CD14-positive monocyte (primary cell): Measurements from ENCODE around the gene BEST2. TPM values are rescaled to one million over a fixed set of nuclear protein-coding genes. Genes with fewer than 3 reads are reported as not detected.

Source experiments
- DNase-seq, 3 donors: peaks; one replicate each; pipeline ENCODE4 v3.0.0-alpha.2; 2011 to 2022
- H2AFZ ChIP-seq: 2 replicates; pipeline ENCODE4 v1.6.0; 2012; ENCODE audit warnings: mild to moderate bottlenecking, low read depth, low read length, inconsistent platforms; ENCODE audit not compliant: insufficient read depth, poor library complexity, severe bottlenecking
- H3K27ac ChIP-seq, 2 donors: 1 replicate in 1 of 2; 2 replicates in 1 of 2; pipeline ENCODE4 v1.5.1; 2012 to 2013; ENCODE audit warnings: low read length in 2 of 2, control low read depth in 1 of 2, inconsistent platforms in 1 of 2, low read depth in 1 of 2, mild to moderate bottlenecking in 1 of 2
- H3K27me3 ChIP-seq, 2 donors: one replicate each; pipeline versions ENCODE4 v1.6.0 to v1.6.1; 2011 to 2013; ENCODE audit warnings: low read length in 2 of 2; ENCODE audit not compliant: control insufficient read depth in 2 of 2, insufficient read depth in 2 of 2
- H3K36me3 ChIP-seq, 2 donors: replicated peaks in 1 of 2; 1 replicate in 1 of 2; 2 replicates in 1 of 2; pipeline versions ENCODE4 v1.5.1 to v1.6.1; 2012 to 2013; ENCODE audit warnings: low read length in 2 of 2, control low read depth in 1 of 2, inconsistent platforms in 1 of 2, mild to moderate bottlenecking in 1 of 2; ENCODE audit not compliant: insufficient read depth in 2 of 2, control insufficient read depth in 1 of 2
- H3K4me1 ChIP-seq, 2 donors: 1 replicate in 1 of 2; 2 replicates in 1 of 2; pipeline versions ENCODE4 v1.5.1 to v1.6.1; 2012 to 2013; ENCODE audit warnings: low read length in 2 of 2, control low read depth in 1 of 2, inconsistent platforms in 1 of 2, mild to moderate bottlenecking in 1 of 2, moderate library complexity in 1 of 2; ENCODE audit not compliant: insufficient read depth in 2 of 2, control insufficient read depth in 1 of 2
- H3K4me2 ChIP-seq: replicated peaks from 2 replicates; pipeline ENCODE3; 2012; ENCODE audit warnings: low read length, moderate library complexity, mild to moderate bottlenecking; ENCODE audit not compliant: poor library complexity, severe bottlenecking; ENCODE audit errors: extremely low read depth
- H3K4me3 ChIP-seq, 3 experiments: fragments of 200-600 bp in 1 of 3; sonication (generic) in 1 of 3; replicated peaks in 1 of 3; 1 replicate in 2 of 3; 2 replicates in 1 of 3; pipeline ENCODE4 v1.5.1; 2011 to 2013; ENCODE audit warnings: low read length in 3 of 3, mild to moderate bottlenecking in 3 of 3, control low read depth in 2 of 3, low read depth in 2 of 3, inconsistent platforms in 1 of 3, moderate library complexity in 1 of 3
- H3K79me2 ChIP-seq: 2 replicates; pipeline ENCODE4 v1.6.0; 2012; ENCODE audit warnings: mild to moderate bottlenecking, control low read depth, inconsistent platforms, low read length, moderate library complexity; ENCODE audit not compliant: insufficient read depth
- H3K9ac ChIP-seq: 2 replicates; pipeline ENCODE4 v1.6.0; 2017; ENCODE audit warnings: low read length, mild to moderate bottlenecking; ENCODE audit not compliant: insufficient read depth, poor library complexity, severe bottlenecking
- H3K9me3 ChIP-seq, 2 donors: replicated peaks in 1 of 2; 1 replicate in 1 of 2; 2 replicates in 1 of 2; pipeline versions ENCODE4 v1.5.1 to v1.6.1; 2012 to 2013; ENCODE audit warnings: low read length in 2 of 2, control low read depth in 1 of 2; ENCODE audit not compliant: control insufficient read depth in 1 of 2, insufficient read depth in 1 of 2
- H4K20me1 ChIP-seq: 2 replicates; pipeline ENCODE4 v1.6.0; 2012; ENCODE audit warnings: mild to moderate bottlenecking, low read length, control low read depth, moderate library complexity; ENCODE audit not compliant: insufficient read depth
- H3K27ac Mint-ChIP-seq, 7 donors: one replicate each; pipeline ENCODE4 v1.8.0; 2020; ENCODE audit warnings: mild to moderate bottlenecking in 7 of 7, mixed read lengths in 7 of 7, moderate library complexity in 6 of 7, inconsistent platforms in 2 of 7
- H3K27me3 Mint-ChIP-seq, 3 donors: one replicate each; pipeline ENCODE4 v1.8.0; 2021 to 2022; ENCODE audit warnings: low read depth in 3 of 3, mild to moderate bottlenecking in 3 of 3, mixed read lengths in 3 of 3, moderate library complexity in 3 of 3, inconsistent platforms in 1 of 3
- H3K36me3 Mint-ChIP-seq, 2 donors: one replicate each; pipeline ENCODE4 v1.8.0; 2020; ENCODE audit warnings: mixed read lengths in 2 of 2, inconsistent platforms in 1 of 2, mild to moderate bottlenecking in 1 of 2
- H3K4me1 Mint-ChIP-seq: one replicate; pipeline ENCODE4 v1.8.0; 2020; ENCODE audit warnings: mild to moderate bottlenecking, mixed read lengths
- H3K4me3 Mint-ChIP-seq, 2 donors: one replicate each; pipeline ENCODE4 v1.8.0; 2020; ENCODE audit warnings: mild to moderate bottlenecking in 2 of 2, mixed read lengths in 2 of 2, moderate library complexity in 1 of 2
- H3K9me3 Mint-ChIP-seq, 7 donors: one replicate each; pipeline ENCODE4 v1.8.0; 2020 to 2022; ENCODE audit warnings: mixed read lengths in 7 of 7, mild to moderate bottlenecking in 6 of 7, moderate library complexity in 6 of 7, inconsistent platforms in 2 of 7
- CTCF ChIP-seq: fragments of 200-600 bp; IDR thresholded peaks from one replicate; pipeline ENCODE4 v1.8.0; 2022; ENCODE audit warnings: antibody characterized with exemption, mild to moderate bottlenecking
- WGBS: methylation state at CpG from one replicate; pipeline ENCODE4 v1.1.5; 2013; ENCODE audit warnings: missing lambda C conversion rate; ENCODE audit not compliant: insufficient coverage; 5-methylcytosine and 5-hydroxymethylcytosine counted together
- intact Hi-C, 2 donors: fragments of 100-400 bp; cut with micrococcal nuclease; formaldehyde crosslinking; loops; one replicate each; pipeline versions ENCODE4 v1.15.0 to v1.15.1; 2023
- polyA plus RNA-seq, 3 donors: library from polyadenylated mRNA; depleted of rRNA in 1 of 3; unstranded in 2 of 3; stranded (reverse) in 1 of 3; fragments of 300-500 nt in 2 of 3; fragments of >200 nt in 1 of 3; fragmentation: Illumina TruSeq in 2 of 3; gene quantifications; 1 replicate in 2 of 3; 2 replicates in 1 of 3; pipeline ENCODE4 v1.2.3, GENCODE V29; 2012 to 2021

The BEST2 gene
- polyA plus RNA-seq, 3 donors, result not detected

GRCh38 chr19:12750851-12751250 is 740 bp upstream of the BEST2 start:
- no peak for DNase-seq
- no peak overlapping the region for H3K27ac ChIP-seq
- Mint-ChIP-seq H3K4me1 (peaks cover 4% of the 10 kb centered on the region), H3K36me3 (peaks cover 22 to 26% of the 10 kb centered on the region in 2 donors), H3K27me3 (peaks cover 22 to 35% (median 31%) of the 10 kb centered on the region in 3 donors), H3K4me3 (no peak overlapping the region), H3K27ac (no peak overlapping the region), H3K9me3 (peaks cover 12 to 19% (median 16%) of the 10 kb centered on the region in 7 donors)
- H3K4me1 ChIP-seq, result no peaks in the 10 kb centered on the region
- peaks cover 13 to 18% of the 10 kb centered on the region in 2 donors for H3K9me3 ChIP-seq
- no peaks in the 10 kb centered on the region for H3K79me2 ChIP-seq
- no peak overlapping the region for H3K4me2 ChIP-seq
- no peaks in the 10 kb centered on the region for H4K20me1 ChIP-seq
- H3K4me3 ChIP-seq, result no peak overlapping the region
- WGBS, result 92% methylated on average over 9 of the region's 9 CpGs
- H3K27me3 ChIP-seq, result peaks cover 0 to 15% of the 10 kb centered on the region in 2 donors
- no peak overlapping the region for H3K9ac ChIP-seq
- TF ChIP-seq CTCF, result no peak
- intact Hi-C loops, result no loop called here
- H2AFZ ChIP-seq, result no peak overlapping the region
- H3K36me3 ChIP-seq, result peaks cover 16 to 25% of the 10 kb centered on the region in 2 donors

- Histone ChIP-seq H3K79me2 (no peaks in the 10 kb centered on the region), H3K4me1 (peaks cover 0 to under 1% of the 10 kb centered on the region in 2 donors), H3K9me3 (peaks cover 8 to 9% of the 10 kb centered on the region in 2 donors), H3K36me3 (peaks cover 8 to 11% of the 10 kb centered on the region in 2 donors), H3K4me3 (no peak overlapping the region), H3K27ac (no peak overlapping the region), H3K9ac (no peak overlapping the region), H2AFZ (no peak overlapping the region), H3K4me2 (no peak overlapping the region), H3K27me3 (peaks cover 0 to 15% of the 10 kb centered on the region in 2 donors), H4K20me1 (no peaks in the 10 kb centered on the region)
- intact Hi-C loops, result no loop called here
- peaks cover 4% of the 10 kb centered on the region for H3K4me1 Mint-ChIP-seq
- H3K4me3 Mint-ChIP-seq, result no peak overlapping the region
- DNase-seq, result no peak
- peaks cover 7 to 11% (median 9%) of the 10 kb centered on the region in 7 donors for H3K9me3 Mint-ChIP-seq
- peaks cover 12% of the 10 kb centered on the region in 2 donors for H3K36me3 Mint-ChIP-seq
- TF ChIP-seq CTCF, result no peak
- peaks cover 22 to 36% (median 31%) of the 10 kb centered on the region in 3 donors for H3K27me3 Mint-ChIP-seq
- no peak overlapping the region for H3K27ac Mint-ChIP-seq
- 97% methylated on average over 10 of the region's 23 CpGs for WGBS
These were observed 628 bp downstream of the BEST2 start for GRCh38 chr19:12752056-12752781.
